Measurements from ENCODE around the gene BCL2L12. TPM values are rescaled to one million over a fixed set of nuclear protein-coding genes. Genes with fewer than 3 reads are reported as not detected.

The BCL2L12 gene
- total and polyA plus RNA-seq, 10 donors = 7.8 to 36.7 (median 21.7) TPM

- 88 to 100% (median 93%) methylated on average over 2 of the region's 2 CpGs for WGBS, 5 donors
- H3K4me1 ChIP-seq = peaks cover 15 to 58% (median 41%) of the 10 kb centered on the region in 6 donors
- intact Hi-C loops (cut with DNase I; ENCODE audit: low total_unique reads) = loop anchor here (10.0 kb wide), 1 partner anchor 73 kb away; the partner anchor contains the start of gene PRR12
These were observed 1.7 kb downstream of the BCL2L12 start for GRCh38 chr19:49667473-49667872.

GRCh38 chr19:49669516-49669915 lies 3.8 kb downstream of the BCL2L12 start:
- DNase-seq = no peak
- WGBS, 5 donors = 89 to 97% (median 92%) methylated on average over 3 of the region's 3 CpGs
- Histone ChIP-seq H3K27me3 (replicated peaks in 1 of 7) (no peaks in the 10 kb centered on the region), H3K9me3 (no peaks in the 10 kb centered on the region), H3K27ac (no peak overlapping the region), H3K4me3 (no peak overlapping the region), H3K36me3 (peaks cover 0 to 37% (median 0%) of the 10 kb centered on the region in 6 donors), H3K4me1 (peaks cover 8 to 58% (median 23%) of the 10 kb centered on the region in 6 donors)
- TF ChIP-seq CTCF (IDR thresholded peaks at IDR 0.05 in 8 of 11, conservative IDR thresholded peaks at IDR 0.05 in 3 of 11) = no peak
- intact Hi-C loops (cut with DNase I; ENCODE audit: low total_unique reads) = loop anchor here (10.0 kb wide), 1 partner anchor 75 kb away; the partner anchor contains the start of gene PRR12

More at GRCh38 chr19:49667473-49667872, 1.7 kb downstream of the BCL2L12 start:
- TF ChIP-seq CTCF (IDR thresholded peaks at IDR 0.05 in 8 of 11, conservative IDR thresholded peaks at IDR 0.05 in 3 of 11) (no peak), POLR2AphosphoS5 (IDR thresholded peaks at IDR 0.05) (no peak)
- DNase-seq = no peak
- Histone ChIP-seq H3K27me3 (replicated peaks in 1 of 7) (no peaks in the 10 kb centered on the region), H3K4me3 (no peak overlapping the region), H3K36me3 (peaks cover 0 to 46% (median 6%) of the 10 kb centered on the region in 6 donors), H3K27ac (no peak overlapping the region), H3K9me3 (no peaks in the 10 kb centered on the region)

- Histone ChIP-seq H3K4me3 (peak overlapping the region in 1 of 8 donors; percentile 37), H3K9me3 (no peaks in the 10 kb centered on the region), H3K27me3 (replicated peaks in 1 of 7) (no peaks in the 10 kb centered on the region), H3K27ac (peak overlapping the region in 7 of 8 donors; percentile 36 to 94 (median 55)), H3K36me3 (peaks cover 0 to 37% (median 0%) of the 10 kb centered on the region in 6 donors), H3K4me1 (peaks cover 3 to 53% (median 19%) of the 10 kb centered on the region in 6 donors)
- intact Hi-C loops (cut with DNase I; ENCODE audit: low total_unique reads) = loop anchor here (10.0 kb wide), 1 partner anchor 98 kb away; no protein-coding TSS in a partner anchor
- WGBS, 5 donors = 27 to 36% (median 31%) methylated on average over 28 of the region's 28 CpGs
- TF ChIP-seq CTCF (IDR thresholded peaks at IDR 0.05 in 8 of 11, conservative IDR thresholded peaks at IDR 0.05 in 3 of 11) = peak; percentile 84 to 96 (median 92)
- TF ChIP-seq POLR2A (IDR thresholded peaks at IDR 0.05) = no peak
- TF ChIP-seq POLR2AphosphoS5 (IDR thresholded peaks at IDR 0.05) = peak; percentile 59 to 69 (median 59)
- DNase-seq = peak; percentile 94
These were observed 6.6 kb downstream of the BCL2L12 start for GRCh38 chr19:49672131-49672919.

Data from spleen (tissue), 11 donors.